KMS-11 (cell line): ENCODE data around the gene SRSF4.
"Not testable (repeated sequence)": the region's sequence is repeated elsewhere in the genome, so short reads cannot be mapped to it uniquely, and the experiment has no call there.

ENCODE experiments used
- H2AFZ ChIP-seq: fragments of 200-600 bp; sonication (generic); 2 replicates; pipeline ENCODE4 v1.6.1; 2016; ENCODE audit warnings: antibody characterized with exemption, mixed run types, low read depth
- H3K27ac ChIP-seq: fragments of 200-600 bp; sonication (generic); 2 replicates; pipeline ENCODE4 v1.6.1; 2016; ENCODE audit warnings: mild to moderate bottlenecking, mixed run types
- H3K27me3 ChIP-seq: fragments of 200-600 bp; sonication (generic); 2 replicates; pipeline ENCODE4 v1.6.1; 2017; ENCODE audit warnings: mild to moderate bottlenecking, low read depth, mixed run types, moderate library complexity; ENCODE audit not compliant: insufficient read depth
- H3K36me3 ChIP-seq: fragments of 200-600 bp; sonication (generic); 2 replicates; pipeline ENCODE4 v1.6.1; 2017; ENCODE audit warnings: mild to moderate bottlenecking, mixed run types; ENCODE audit not compliant: insufficient read depth
- H3K4me1 ChIP-seq: fragments of 200-600 bp; sonication (generic); 2 replicates; pipeline ENCODE4 v1.6.1; 2016; ENCODE audit warnings: mild to moderate bottlenecking, low read depth, mixed run types; ENCODE audit not compliant: poor library complexity, severe bottlenecking
- H3K4me2 ChIP-seq: fragments of 200-600 bp; sonication (generic); 2 replicates; pipeline ENCODE4 v1.7.0; 2016; ENCODE audit warnings: mild to moderate bottlenecking, mixed run types
- H3K4me3 ChIP-seq: fragments of 200-600 bp; sonication (generic); IDR thresholded peaks from 2 replicates; pipeline ENCODE4 v1.6.1; 2017; ENCODE audit warnings: low read depth, low read length, mixed read lengths; ENCODE audit not compliant: insufficient read depth
- H3K79me2 ChIP-seq: fragments of 200-600 bp; sonication (generic); 2 replicates; pipeline ENCODE4 v1.6.1; 2016; ENCODE audit warnings: low read depth, mixed run types; ENCODE audit not compliant: insufficient read depth
- H3K9ac ChIP-seq: fragments of 200-600 bp; sonication (generic); 2 replicates; pipeline ENCODE4 v1.6.1; 2016; ENCODE audit warnings: mild to moderate bottlenecking, mixed run types
- H4K20me1 ChIP-seq: fragments of 200-600 bp; sonication (generic); 2 replicates; pipeline ENCODE4 v1.6.1; 2016; ENCODE audit warnings: mild to moderate bottlenecking, mixed run types; ENCODE audit not compliant: insufficient read depth
- TF ChIP-seq, protein P1 (sequence below): fragments of 200-600 bp; sonication (generic); conservative IDR thresholded peaks from 2 replicates; pipeline ENCODE4 v1.6.1; 2017; ENCODE audit warnings: low read depth, mild to moderate bottlenecking, antibody characterized with exemption, low read length, moderate library complexity, mixed read lengths

SRSF4 gene

DNA sequence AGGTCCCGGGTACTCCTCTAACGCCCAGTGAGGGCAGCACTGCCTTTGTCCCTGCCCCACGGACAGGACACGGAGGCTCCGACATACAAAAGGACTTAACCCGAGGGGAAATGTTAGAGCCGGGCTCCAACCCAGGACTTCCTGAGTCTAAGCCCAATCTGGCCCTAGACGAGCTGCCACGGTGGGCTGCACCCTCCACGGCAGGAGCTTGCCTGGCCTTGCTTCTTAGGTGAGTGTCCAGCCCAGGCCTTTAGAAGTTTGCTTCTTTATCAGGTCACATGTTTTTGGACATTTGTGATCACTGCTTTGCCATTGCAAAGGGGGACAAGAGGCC, 47.0 kb downstream of the SRSF4 start:
- TF ChIP-seq, protein P1, sequence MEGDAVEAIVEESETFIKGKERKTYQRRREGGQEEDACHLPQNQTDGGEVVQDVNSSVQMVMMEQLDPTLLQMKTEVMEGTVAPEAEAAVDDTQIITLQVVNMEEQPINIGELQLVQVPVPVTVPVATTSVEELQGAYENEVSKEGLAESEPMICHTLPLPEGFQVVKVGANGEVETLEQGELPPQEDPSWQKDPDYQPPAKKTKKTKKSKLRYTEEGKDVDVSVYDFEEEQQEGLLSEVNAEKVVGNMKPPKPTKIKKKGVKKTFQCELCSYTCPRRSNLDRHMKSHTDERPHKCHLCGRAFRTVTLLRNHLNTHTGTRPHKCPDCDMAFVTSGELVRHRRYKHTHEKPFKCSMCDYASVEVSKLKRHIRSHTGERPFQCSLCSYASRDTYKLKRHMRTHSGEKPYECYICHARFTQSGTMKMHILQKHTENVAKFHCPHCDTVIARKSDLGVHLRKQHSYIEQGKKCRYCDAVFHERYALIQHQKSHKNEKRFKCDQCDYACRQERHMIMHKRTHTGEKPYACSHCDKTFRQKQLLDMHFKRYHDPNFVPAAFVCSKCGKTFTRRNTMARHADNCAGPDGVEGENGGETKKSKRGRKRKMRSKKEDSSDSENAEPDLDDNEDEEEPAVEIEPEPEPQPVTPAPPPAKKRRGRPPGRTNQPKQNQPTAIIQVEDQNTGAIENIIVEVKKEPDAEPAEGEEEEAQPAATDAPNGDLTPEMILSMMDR = no peak
- no peaks in the 10 kb centered on the region for H3K27me3 ChIP-seq
- H3K4me2 ChIP-seq = no peak overlapping the region
- no peaks in the 10 kb centered on the region for H3K4me1 ChIP-seq
- H3K27ac ChIP-seq = no peak overlapping the region
- no peak overlapping the region for H2AFZ ChIP-seq
- H3K4me3 ChIP-seq = no peak overlapping the region
- H3K9ac ChIP-seq = no peak overlapping the region
- H3K36me3 ChIP-seq = no peaks in the 10 kb centered on the region
- no peaks in the 10 kb centered on the region for H4K20me1 ChIP-seq
- no peaks in the 10 kb centered on the region for H3K79me2 ChIP-seq

DNA sequence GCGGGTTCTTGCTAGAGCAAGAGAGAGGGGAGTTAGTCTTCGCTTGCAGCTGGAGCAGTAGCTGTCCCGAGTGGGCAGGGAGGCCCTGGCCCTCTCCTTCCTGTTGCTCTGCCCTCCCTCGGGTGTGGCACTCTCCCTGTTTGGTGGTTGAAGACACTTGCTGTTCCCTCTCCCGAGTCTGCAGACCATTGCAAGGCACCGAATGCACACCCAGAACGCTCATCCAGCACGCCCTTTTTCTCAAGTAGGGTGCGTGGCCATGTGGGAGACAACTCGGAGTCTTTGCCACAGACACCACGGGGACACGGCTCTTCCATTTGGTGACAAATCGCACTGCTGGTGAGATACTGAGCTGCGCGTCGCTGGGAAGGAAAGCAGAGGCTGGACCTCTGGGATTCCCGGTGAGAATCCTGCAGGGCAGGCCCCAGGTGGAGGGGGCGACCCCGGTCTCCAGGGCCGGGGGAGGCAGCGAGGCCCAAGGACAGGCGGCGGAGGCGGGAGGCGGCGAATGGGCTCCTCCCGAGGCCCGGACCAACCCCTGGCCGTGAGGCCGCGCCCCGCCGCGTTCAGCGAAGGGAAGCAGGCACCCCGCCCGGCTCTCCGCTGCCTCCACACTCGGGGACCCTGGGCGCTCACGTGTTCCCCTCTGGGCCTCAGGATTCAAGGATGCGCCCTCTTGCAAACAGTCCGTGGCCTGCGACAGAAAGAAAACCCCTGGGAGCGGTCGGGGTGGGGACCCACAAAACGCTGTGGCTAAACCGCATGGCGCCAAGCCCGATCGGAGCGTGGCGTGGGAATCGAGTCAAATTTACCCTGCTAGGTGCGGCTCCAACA, 47.6 kb downstream of the SRSF4 start:
- Histone ChIP-seq H3K79me2 (no peaks in the 10 kb centered on the region), H3K4me2 (no peak overlapping the region), H3K4me1 (no peaks in the 10 kb centered on the region), H3K27me3 (no peaks in the 10 kb centered on the region), H3K27ac (no peak overlapping the region), H4K20me1 (no peaks in the 10 kb centered on the region), H3K9ac (no peak overlapping the region), H3K36me3 (no peaks in the 10 kb centered on the region), H3K4me3 (no peak overlapping the region), H2AFZ (no peak overlapping the region)
- TF ChIP-seq, protein P1 = no peak

DNA sequence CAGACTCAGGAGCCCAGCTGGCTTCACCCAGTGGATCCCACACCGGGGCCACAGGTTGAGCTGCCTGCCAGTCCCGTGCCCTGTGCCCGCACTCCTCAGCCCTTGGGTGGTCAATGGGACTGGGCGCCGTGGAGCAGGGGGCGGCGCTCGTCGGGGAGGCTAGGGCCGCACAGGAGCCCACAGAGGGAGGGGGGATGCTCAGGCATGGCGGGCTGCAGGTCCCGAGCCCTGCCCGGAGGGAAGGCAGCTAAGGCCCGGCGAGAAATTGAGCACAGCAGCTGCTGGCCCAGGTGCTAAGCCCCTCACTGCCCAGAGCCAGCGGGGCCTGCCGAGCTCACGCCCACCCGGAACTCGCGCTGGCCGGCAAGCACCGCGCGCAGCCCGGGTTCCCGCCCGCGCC, 50.6 kb downstream of the SRSF4 start:
- not testable (repeated sequence) for H3K27me3 ChIP-seq, H3K4me3 ChIP-seq, H3K27ac ChIP-seq, H4K20me1 ChIP-seq, H3K4me1 ChIP-seq, H3K36me3 ChIP-seq, H3K9ac ChIP-seq, H3K79me2 ChIP-seq, H3K4me2 ChIP-seq, H2AFZ ChIP-seq

DNA sequence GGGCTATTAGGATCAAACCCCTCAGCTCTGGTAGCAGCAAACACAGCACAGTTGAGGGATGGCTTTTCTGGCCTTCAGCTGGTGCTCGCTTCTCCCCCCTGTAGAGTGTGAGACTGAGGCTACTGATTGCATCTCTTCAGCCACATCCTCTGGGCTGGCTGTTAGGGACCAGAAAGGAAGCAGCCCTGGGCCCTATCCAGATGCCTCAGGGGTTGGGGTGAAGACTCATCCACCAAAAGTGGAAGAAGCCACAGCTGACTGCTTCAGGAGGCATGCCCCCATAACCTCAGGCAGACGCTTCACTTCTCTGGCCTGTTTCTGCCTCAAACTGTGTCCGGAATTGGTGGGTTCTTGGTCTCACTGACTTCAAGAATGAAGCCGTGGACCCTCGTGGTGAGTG, 51.8 kb downstream of the SRSF4 start:
- no peak overlapping the region for H3K27ac ChIP-seq
- H3K4me2 ChIP-seq = no peak overlapping the region
- no peak overlapping the region for H3K4me3 ChIP-seq
- no peaks in the 10 kb centered on the region for H3K36me3 ChIP-seq
- H3K27me3 ChIP-seq = no peaks in the 10 kb centered on the region
- H3K4me1 ChIP-seq = no peaks in the 10 kb centered on the region
- H3K9ac ChIP-seq = no peak overlapping the region
- no peak overlapping the region for H2AFZ ChIP-seq
- H4K20me1 ChIP-seq = no peaks in the 10 kb centered on the region
- TF ChIP-seq, protein P1 = no peak
- H3K79me2 ChIP-seq = no peaks in the 10 kb centered on the region

DNA sequence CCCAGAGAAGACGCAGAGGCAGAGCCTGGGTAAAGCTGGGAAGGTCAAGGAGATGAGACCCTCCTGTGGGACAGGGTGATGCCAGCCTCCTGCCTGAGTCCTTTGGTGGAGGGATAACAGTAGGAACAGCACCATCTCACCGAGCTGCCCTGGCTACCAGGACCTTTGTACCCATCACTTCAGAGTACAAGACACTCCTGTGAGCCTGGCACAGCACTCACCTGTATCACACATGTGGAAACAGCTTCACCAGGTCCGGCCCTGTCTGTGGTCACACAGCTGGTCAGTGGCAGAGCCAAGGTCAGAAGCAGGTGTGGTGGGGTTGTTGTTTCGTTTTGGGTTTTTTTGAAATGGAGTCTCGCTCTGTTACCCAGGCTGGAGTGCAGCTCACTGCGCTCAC, 53.0 kb downstream of the SRSF4 start:
- Histone ChIP-seq H3K27me3 (no peaks in the 10 kb centered on the region), H3K79me2 (no peaks in the 10 kb centered on the region), H4K20me1 (no peaks in the 10 kb centered on the region), H2AFZ (no peak overlapping the region), H3K27ac (no peak overlapping the region), H3K4me2 (no peak overlapping the region), H3K9ac (no peak overlapping the region), H3K4me3 (no peak overlapping the region), H3K4me1 (no peaks in the 10 kb centered on the region), H3K36me3 (no peaks in the 10 kb centered on the region)
- TF ChIP-seq, protein P1 = no peak
